GM23338 (cell line): Measurements from ENCODE around the gene KCNQ5. TPM values are rescaled to one million over a fixed set of nuclear protein-coding genes. Genes with fewer than 3 reads are reported as not detected.

Source experiments
- ATAC-seq: fragments of 200-7000 bp; cut with Tn5 transposase; 3 replicates; pipeline ENCODE4 v1.9.1; 2020
- DNase-seq: peaks from one replicate; pipeline ENCODE4 v3.0.0-alpha.2; 2015; ENCODE audit warnings: low spot score
- H2AFZ ChIP-seq: fragments of 200-600 bp; sonication (generic); 2 replicates; pipeline ENCODE4 v1.8.0; 2016; ENCODE audit warnings: antibody characterized with exemption, mild to moderate bottlenecking, moderate library complexity
- H3F3A ChIP-seq: fragments of 200-600 bp; sonication (generic); replicated peaks from 2 replicates; pipeline ENCODE4 v1.8.0; 2017; ENCODE audit warnings: antibody characterized with exemption, mixed run types, low read depth
- H3K27ac ChIP-seq: fragments of 200-600 bp; sonication (generic); 2 replicates; pipeline ENCODE4 v1.6.1; 2016; ENCODE audit warnings: low read depth
- H3K27me3 ChIP-seq: fragments of 200-600 bp; sonication (generic); 2 replicates; pipeline ENCODE4 v1.8.0; 2016; ENCODE audit warnings: mild to moderate bottlenecking, mixed run types, moderate library complexity; ENCODE audit not compliant: insufficient read depth
- H3K36me3 ChIP-seq: fragments of 200-600 bp; sonication (generic); 2 replicates; pipeline ENCODE4 v1.8.0; 2016; ENCODE audit warnings: mild to moderate bottlenecking; ENCODE audit not compliant: insufficient read depth
- H3K4me1 ChIP-seq: fragments of 200-600 bp; sonication (generic); 2 replicates; pipeline ENCODE4 v1.8.0; 2016; ENCODE audit warnings: mild to moderate bottlenecking, moderate library complexity; ENCODE audit not compliant: insufficient read depth
- H3K4me2 ChIP-seq: fragments of 200-600 bp; sonication (generic); 2 replicates; pipeline ENCODE4 v1.7.1; 2017; ENCODE audit warnings: mixed run types
- H3K4me3 ChIP-seq: fragments of 200-600 bp; sonication (generic); 2 replicates; pipeline ENCODE4 v1.6.1; 2016; ENCODE audit warnings: mixed run types
- H3K79me2 ChIP-seq: fragments of 200-600 bp; sonication (generic); replicated peaks from 2 replicates; pipeline ENCODE4 v1.8.0; 2017; ENCODE audit warnings: mild to moderate bottlenecking; ENCODE audit not compliant: insufficient read depth
- H3K9me2 ChIP-seq: fragments of 200-600 bp; sonication (generic); 2 replicates; pipeline ENCODE4 v1.8.0; 2017; ENCODE audit not compliant: insufficient read depth
- H4K20me1 ChIP-seq: fragments of 200-600 bp; sonication (generic); replicated peaks from 2 replicates; pipeline ENCODE4 v1.8.0; 2017; ENCODE audit warnings: mild to moderate bottlenecking; ENCODE audit not compliant: insufficient read depth
- H3K27ac Mint-ChIP-seq: 2 replicates; pipeline ENCODE4 v1.8.0; 2020; ENCODE audit warnings: inconsistent platforms, mild to moderate bottlenecking, moderate library complexity, mixed read lengths
- H3K27me3 Mint-ChIP-seq: 3 replicates; pipeline ENCODE4 v1.8.0; 2022; ENCODE audit warnings: low read depth, mild to moderate bottlenecking, moderate library complexity, mixed read lengths, inconsistent platforms; ENCODE audit not compliant: insufficient read depth, poor library complexity
- H3K36me3 Mint-ChIP-seq: 3 replicates; pipeline ENCODE4 v1.8.0; 2021; ENCODE audit warnings: low read depth, mild to moderate bottlenecking, inconsistent platforms, moderate library complexity, mixed read lengths
- H3K4me1 Mint-ChIP-seq: 3 replicates; pipeline ENCODE4 v1.8.0; 2020; ENCODE audit warnings: mild to moderate bottlenecking, inconsistent platforms, mixed read lengths
- H3K4me3 Mint-ChIP-seq: 3 replicates; pipeline ENCODE4 v1.8.0; 2021; ENCODE audit warnings: moderate library complexity, mild to moderate bottlenecking, inconsistent platforms, mixed read lengths
- H3K9me3 Mint-ChIP-seq: 3 replicates; pipeline ENCODE4 v1.8.0; 2020; ENCODE audit warnings: moderate library complexity, mild to moderate bottlenecking, inconsistent platforms, mixed read lengths
- CREB1 ChIP-seq: fragments of 250-450 bp; sonication (Bioruptor Pico); IDR thresholded peaks from 2 replicates; pipeline ENCODE4 v1.5.0; 2020; ENCODE audit warnings: low read depth, mild to moderate bottlenecking, moderate library complexity
- EZH2 ChIP-seq: fragments of 200-600 bp; sonication (generic); IDR thresholded peaks from one replicate; pipeline ENCODE4 v1.8.0; 2017; ENCODE audit warnings: antibody characterized with exemption, mild to moderate bottlenecking, low read depth; ENCODE audit not compliant: unreplicated experiment
- EZH2phosphoT487 ChIP-seq: fragments of 200-600 bp; sonication (generic); IDR thresholded peaks from one replicate; pipeline ENCODE4 v1.8.1; 2018; ENCODE audit warnings: antibody characterized with exemption; ENCODE audit not compliant: unreplicated experiment
- POLR2AphosphoS5 ChIP-seq: IDR thresholded peaks from 2 replicates; pipeline ENCODE4 v1.6.1; 2016; ENCODE audit warnings: antibody characterized with exemption, low read depth
- polyA plus RNA-seq: library from polyadenylated mRNA; unstranded; fragments of >200 nt; fragmentation: Nextera tagmentation; extraction: Ambion mirVana; gene quantifications from 2 replicates; pipeline ENCODE4 v1.2.1, GENCODE V29; 2016
- total RNA-seq: library from RNA; depleted of rRNA; stranded (reverse); fragments of >200 nt; shearing (Covaris generic); gene quantifications from 2 replicates; pipeline ENCODE4 v1.2.3, GENCODE V29; 2014
- TF ChIP-seq, protein P1 (sequence below): IDR thresholded peaks from one replicate; pipeline ENCODE4 v1.6.1; 2018; ENCODE audit warnings: antibody characterized with exemption; ENCODE audit not compliant: unreplicated experiment
- TF ChIP-seq, protein P2 (sequence below), 2 experiments: fragments of 200-600 bp in 1 of 2; sonication (generic) in 1 of 2; conservative IDR thresholded peaks; 2 replicates each; pipeline versions ENCODE4 v1.5.1 to v1.6.1; 2016 to 2017; ENCODE audit warnings: antibody characterized with exemption in 2 of 2, low read depth in 2 of 2, mild to moderate bottlenecking in 2 of 2, moderate library complexity in 1 of 2
- TF ChIP-seq, protein P3 (sequence below): fragments of 250-450 bp; sonication (Bioruptor Pico); IDR thresholded peaks from 2 replicates; pipeline ENCODE4 v1.5.0; 2020; ENCODE audit warnings: mild to moderate bottlenecking, moderate library complexity
- TF ChIP-seq, protein P4 (sequence below): IDR thresholded peaks from 2 replicates; pipeline ENCODE4 v1.6.1; 2016; ENCODE audit warnings: antibody characterized with exemption

KCNQ5 gene
- total and polyA plus RNA-seq, 2 experiments from 2014 or later = 0.68 to 0.87 TPM

DNA sequence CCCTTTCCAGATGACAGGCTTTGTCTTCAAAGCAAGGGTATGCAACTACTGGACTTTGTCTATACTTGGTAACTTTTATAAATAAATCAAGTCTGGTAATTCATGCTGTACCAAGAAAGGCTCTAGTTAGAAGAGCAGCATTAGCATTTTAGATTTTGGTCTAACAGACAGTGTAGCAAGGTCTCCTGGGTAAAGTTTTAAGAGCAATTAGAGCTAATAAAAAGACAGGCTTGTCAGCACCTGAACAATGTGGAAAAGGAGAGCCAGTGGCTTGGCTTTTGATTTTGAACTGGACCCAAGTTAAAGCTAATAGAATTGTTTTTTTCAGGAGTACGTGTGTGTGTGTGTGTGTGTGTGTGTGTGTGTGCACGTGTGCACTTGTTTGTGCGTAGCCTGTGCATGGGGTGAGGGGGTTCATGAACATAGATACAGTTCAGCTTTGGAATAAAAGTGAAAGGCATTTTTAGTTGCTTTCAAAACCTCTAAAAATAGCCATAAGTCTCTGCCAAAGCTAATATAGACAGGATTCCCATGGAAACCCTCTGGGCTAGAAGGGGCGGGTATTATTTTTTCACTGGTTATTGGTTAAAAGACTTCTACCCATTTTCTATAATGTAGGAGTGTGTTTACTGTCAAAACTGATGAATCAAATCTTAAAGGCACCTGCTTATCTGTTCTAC is 138.4 kb downstream of the KCNQ5 start:
- Histone ChIP-seq H3K9me2 (no peaks in the 10 kb centered on the region), H3K27ac (no peak overlapping the region), H3K4me3 (no peak overlapping the region), H4K20me1 (no peaks in the 10 kb centered on the region), H3K4me1 (no peaks in the 10 kb centered on the region), H3K27me3 (no peaks in the 10 kb centered on the region), H2AFZ (no peak overlapping the region), H3K36me3 (no peaks in the 10 kb centered on the region), H3K4me2 (no peak overlapping the region), H3K79me2 (no peaks in the 10 kb centered on the region), H3F3A (no peaks in the 10 kb centered on the region)
- H3K4me3 Mint-ChIP-seq = no peak overlapping the region
- peaks cover 14% of the 10 kb centered on the region for H3K4me1 Mint-ChIP-seq
- no peaks in the 10 kb centered on the region for H3K27me3 Mint-ChIP-seq
- no peaks in the 10 kb centered on the region for H3K9me3 Mint-ChIP-seq
- DNase-seq (no peak), ATAC-seq (no peak)
- TF ChIP-seq POLR2AphosphoS5 = no peak
- TF ChIP-seq, protein P1, sequence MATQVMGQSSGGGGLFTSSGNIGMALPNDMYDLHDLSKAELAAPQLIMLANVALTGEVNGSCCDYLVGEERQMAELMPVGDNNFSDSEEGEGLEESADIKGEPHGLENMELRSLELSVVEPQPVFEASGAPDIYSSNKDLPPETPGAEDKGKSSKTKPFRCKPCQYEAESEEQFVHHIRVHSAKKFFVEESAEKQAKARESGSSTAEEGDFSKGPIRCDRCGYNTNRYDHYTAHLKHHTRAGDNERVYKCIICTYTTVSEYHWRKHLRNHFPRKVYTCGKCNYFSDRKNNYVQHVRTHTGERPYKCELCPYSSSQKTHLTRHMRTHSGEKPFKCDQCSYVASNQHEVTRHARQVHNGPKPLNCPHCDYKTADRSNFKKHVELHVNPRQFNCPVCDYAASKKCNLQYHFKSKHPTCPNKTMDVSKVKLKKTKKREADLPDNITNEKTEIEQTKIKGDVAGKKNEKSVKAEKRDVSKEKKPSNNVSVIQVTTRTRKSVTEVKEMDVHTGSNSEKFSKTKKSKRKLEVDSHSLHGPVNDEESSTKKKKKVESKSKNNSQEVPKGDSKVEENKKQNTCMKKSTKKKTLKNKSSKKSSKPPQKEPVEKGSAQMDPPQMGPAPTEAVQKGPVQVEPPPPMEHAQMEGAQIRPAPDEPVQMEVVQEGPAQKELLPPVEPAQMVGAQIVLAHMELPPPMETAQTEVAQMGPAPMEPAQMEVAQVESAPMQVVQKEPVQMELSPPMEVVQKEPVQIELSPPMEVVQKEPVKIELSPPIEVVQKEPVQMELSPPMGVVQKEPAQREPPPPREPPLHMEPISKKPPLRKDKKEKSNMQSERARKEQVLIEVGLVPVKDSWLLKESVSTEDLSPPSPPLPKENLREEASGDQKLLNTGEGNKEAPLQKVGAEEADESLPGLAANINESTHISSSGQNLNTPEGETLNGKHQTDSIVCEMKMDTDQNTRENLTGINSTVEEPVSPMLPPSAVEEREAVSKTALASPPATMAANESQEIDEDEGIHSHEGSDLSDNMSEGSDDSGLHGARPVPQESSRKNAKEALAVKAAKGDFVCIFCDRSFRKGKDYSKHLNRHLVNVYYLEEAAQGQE = no peak
- TF ChIP-seq CREB1 (CRISPR knock-in tag) = no peak
- TF ChIP-seq EZH2 = no peak
- TF ChIP-seq, protein P2, sequence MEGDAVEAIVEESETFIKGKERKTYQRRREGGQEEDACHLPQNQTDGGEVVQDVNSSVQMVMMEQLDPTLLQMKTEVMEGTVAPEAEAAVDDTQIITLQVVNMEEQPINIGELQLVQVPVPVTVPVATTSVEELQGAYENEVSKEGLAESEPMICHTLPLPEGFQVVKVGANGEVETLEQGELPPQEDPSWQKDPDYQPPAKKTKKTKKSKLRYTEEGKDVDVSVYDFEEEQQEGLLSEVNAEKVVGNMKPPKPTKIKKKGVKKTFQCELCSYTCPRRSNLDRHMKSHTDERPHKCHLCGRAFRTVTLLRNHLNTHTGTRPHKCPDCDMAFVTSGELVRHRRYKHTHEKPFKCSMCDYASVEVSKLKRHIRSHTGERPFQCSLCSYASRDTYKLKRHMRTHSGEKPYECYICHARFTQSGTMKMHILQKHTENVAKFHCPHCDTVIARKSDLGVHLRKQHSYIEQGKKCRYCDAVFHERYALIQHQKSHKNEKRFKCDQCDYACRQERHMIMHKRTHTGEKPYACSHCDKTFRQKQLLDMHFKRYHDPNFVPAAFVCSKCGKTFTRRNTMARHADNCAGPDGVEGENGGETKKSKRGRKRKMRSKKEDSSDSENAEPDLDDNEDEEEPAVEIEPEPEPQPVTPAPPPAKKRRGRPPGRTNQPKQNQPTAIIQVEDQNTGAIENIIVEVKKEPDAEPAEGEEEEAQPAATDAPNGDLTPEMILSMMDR (conservative IDR thresholded peaks at IDR 0.05; ENCODE audit: low read depth in 2 of 2) = no peak
- no peak overlapping the region for H3K27ac Mint-ChIP-seq
- no peaks in the 10 kb centered on the region for H3K36me3 Mint-ChIP-seq

DNA sequence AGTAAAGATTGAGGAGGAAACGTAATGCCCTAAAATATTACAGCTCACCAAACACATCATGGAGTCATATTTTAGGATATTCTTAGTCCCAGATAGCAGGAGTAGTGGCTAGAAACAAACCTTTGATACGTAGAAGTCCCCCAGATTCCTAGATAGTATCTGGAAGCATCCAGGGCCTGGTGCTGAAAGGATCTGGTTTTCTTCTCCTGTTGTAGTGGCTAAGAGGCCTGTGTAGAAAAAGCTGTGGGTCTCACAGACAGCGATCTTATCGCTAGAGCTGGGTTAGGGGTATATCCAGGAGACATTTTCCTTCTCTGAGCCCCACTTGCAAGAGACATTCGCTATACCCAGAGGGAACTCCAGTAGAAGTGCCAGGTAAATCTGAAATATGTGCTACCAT is 139.9 kb downstream of the KCNQ5 start:
- H3K9me3 Mint-ChIP-seq = no peaks in the 10 kb centered on the region
- no peaks in the 10 kb centered on the region for H3F3A ChIP-seq
- no peak overlapping the region for H3K27ac ChIP-seq
- H3K27ac Mint-ChIP-seq = peak overlapping the region; percentile 7; the same call in 1 of the 2 replicates
- peak; percentile 34; the same call in 2 of the 3 replicates for ATAC-seq
- H2AFZ ChIP-seq = no peak overlapping the region
- H3K4me3 ChIP-seq = no peak overlapping the region
- no peak for DNase-seq
- H3K27me3 Mint-ChIP-seq = no peaks in the 10 kb centered on the region
- H3K79me2 ChIP-seq = no peaks in the 10 kb centered on the region
- no peaks in the 10 kb centered on the region for H3K4me1 ChIP-seq
- no peaks in the 10 kb centered on the region for H3K36me3 Mint-ChIP-seq
- no peak overlapping the region for H3K4me3 Mint-ChIP-seq
- H4K20me1 ChIP-seq = no peaks in the 10 kb centered on the region
- H3K36me3 ChIP-seq = no peaks in the 10 kb centered on the region
- no peak overlapping the region for H3K4me2 ChIP-seq
- peaks cover 3% of the 10 kb centered on the region; the same call in 2 of the 3 replicates for H3K4me1 Mint-ChIP-seq
- no peaks in the 10 kb centered on the region for H3K27me3 ChIP-seq
- 0 out of 2 replicates have a peak, but pooled peaks cover 4% of the 10 kb centered on the region for H3K9me2 ChIP-seq
- no peak for TF ChIP-seq EZH2phosphoT487
- TF ChIP-seq, protein P3, sequence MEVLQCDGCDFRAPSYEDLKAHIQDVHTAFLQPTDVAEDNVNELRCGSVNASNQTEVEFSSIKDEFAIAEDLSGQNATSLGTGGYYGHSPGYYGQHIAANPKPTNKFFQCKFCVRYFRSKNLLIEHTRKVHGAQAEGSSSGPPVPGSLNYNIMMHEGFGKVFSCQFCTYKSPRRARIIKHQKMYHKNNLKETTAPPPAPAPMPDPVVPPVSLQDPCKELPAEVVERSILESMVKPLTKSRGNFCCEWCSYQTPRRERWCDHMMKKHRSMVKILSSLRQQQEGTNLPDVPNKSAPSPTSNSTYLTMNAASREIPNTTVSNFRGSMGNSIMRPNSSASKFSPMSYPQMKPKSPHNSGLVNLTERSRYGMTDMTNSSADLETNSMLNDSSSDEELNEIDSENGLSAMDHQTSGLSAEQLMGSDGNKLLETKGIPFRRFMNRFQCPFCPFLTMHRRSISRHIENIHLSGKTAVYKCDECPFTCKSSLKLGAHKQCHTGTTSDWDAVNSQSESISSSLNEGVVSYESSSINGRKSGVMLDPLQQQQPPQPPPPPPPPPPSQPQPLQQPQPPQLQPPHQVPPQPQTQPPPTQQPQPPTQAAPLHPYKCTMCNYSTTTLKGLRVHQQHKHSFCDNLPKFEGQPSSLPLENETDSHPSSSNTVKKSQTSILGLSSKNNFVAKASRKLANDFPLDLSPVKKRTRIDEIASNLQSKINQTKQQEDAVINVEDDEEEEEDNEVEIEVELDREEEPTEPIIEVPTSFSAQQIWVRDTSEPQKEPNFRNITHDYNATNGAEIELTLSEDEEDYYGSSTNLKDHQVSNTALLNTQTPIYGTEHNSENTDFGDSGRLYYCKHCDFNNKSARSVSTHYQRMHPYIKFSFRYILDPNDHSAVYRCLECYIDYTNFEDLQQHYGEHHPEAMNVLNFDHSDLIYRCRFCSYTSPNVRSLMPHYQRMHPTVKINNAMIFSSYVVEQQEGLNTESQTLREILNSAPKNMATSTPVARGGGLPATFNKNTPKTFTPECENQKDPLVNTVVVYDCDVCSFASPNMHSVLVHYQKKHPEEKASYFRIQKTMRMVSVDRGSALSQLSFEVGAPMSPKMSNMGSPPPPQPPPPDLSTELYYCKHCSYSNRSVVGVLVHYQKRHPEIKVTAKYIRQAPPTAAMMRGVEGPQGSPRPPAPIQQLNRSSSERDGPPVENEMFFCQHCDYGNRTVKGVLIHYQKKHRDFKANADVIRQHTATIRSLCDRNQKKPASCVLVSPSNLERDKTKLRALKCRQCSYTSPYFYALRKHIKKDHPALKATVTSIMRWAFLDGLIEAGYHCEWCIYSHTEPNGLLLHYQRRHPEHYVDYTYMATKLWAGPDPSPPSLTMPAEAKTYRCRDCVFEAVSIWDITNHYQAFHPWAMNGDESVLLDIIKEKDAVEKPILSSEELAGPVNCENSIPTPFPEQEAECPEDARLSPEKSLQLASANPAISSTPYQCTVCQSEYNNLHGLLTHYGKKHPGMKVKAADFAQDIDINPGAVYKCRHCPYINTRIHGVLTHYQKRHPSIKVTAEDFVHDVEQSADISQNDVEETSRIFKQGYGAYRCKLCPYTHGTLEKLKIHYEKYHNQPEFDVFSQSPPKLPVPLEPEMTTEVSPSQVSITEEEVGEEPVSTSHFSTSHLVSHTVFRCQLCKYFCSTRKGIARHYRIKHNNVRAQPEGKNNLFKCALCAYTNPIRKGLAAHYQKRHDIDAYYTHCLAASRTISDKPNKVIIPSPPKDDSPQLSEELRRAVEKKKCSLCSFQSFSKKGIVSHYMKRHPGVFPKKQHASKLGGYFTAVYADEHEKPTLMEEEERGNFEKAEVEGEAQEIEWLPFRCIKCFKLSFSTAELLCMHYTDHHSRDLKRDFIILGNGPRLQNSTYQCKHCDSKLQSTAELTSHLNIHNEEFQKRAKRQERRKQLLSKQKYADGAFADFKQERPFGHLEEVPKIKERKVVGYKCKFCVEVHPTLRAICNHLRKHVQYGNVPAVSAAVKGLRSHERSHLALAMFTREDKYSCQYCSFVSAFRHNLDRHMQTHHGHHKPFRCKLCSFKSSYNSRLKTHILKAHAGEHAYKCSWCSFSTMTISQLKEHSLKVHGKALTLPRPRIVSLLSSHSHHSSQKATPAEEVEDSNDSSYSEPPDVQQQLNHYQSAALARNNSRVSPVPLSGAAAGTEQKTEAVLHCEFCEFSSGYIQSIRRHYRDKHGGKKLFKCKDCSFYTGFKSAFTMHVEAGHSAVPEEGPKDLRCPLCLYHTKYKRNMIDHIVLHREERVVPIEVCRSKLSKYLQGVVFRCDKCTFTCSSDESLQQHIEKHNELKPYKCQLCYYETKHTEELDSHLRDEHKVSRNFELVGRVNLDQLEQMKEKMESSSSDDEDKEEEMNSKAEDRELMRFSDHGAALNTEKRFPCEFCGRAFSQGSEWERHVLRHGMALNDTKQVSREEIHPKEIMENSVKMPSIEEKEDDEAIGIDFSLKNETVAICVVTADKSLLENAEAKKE (CRISPR knock-in tag) = no peak
- TF ChIP-seq, protein P4, sequence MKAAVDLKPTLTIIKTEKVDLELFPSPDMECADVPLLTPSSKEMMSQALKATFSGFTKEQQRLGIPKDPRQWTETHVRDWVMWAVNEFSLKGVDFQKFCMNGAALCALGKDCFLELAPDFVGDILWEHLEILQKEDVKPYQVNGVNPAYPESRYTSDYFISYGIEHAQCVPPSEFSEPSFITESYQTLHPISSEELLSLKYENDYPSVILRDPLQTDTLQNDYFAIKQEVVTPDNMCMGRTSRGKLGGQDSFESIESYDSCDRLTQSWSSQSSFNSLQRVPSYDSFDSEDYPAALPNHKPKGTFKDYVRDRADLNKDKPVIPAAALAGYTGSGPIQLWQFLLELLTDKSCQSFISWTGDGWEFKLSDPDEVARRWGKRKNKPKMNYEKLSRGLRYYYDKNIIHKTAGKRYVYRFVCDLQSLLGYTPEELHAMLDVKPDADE = no peak
